ENCODE results near the gene ODF2L. TPM values are rescaled to one million over a fixed set of nuclear protein-coding genes. Genes with fewer than 3 reads are reported as not detected.

ODF2L gene, protein sequence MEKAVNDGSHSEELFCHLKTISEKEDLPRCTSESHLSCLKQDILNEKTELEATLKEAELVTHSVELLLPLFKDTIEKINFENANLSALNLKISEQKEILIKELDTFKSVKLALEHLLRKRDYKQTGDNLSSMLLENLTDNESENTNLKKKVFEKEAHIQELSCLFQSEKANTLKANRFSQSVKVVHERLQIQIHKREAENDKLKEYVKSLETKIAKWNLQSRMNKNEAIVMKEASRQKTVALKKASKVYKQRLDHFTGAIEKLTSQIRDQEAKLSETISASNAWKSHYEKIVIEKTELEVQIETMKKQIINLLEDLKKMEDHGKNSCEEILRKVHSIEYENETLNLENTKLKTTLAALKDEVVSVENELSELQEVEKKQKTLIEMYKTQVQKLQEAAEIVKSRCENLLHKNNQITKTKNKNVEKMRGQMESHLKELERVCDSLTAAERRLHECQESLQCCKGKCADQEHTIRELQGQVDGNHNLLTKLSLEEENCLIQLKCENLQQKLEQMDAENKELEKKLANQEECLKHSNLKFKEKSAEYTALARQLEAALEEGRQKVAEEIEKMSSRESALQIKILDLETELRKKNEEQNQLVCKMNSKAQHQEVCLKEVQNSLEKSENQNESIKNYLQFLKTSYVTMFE
- total RNA-seq, result 48.7 and 61.7 TPM in 2 replicates

DNA sequence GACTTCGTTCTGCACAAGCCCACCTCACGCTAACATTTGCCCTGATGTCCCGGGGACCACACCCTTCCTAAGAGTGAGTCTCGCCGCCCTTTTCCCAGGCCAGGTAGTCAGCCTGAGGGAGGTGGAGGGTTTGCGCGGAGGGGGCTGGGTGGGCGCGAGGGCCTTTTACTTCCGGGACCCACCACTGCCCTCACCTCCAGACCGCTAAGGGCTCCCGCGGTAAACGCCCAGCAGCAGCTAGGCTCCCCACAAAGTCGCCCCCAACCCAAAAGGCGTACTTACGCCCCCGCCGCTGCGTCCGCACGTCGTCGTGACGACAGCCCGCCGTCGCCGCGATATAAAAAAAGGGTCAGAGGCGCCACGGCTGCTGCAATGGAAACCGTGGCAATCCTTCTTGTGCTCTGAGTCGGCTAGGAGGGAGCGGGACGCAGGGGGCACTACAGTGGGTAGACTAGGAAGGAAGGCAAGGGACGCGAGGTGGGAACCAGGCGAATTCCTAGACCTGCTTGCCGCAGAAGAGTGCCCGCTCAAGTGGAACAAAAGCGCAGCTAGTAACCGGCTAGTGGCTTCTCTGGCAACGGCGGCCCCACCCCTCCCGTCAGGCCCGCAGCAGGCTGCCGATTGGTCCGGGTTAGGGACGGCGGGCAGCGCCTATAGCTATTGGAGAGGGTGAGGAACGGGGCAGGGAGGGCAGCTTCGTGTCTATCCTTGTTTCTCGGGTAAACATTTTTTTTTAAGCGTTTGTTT lies at the start of gene ODF2L:
Gene ODF2L, minus strand, starts transcription at position 573 of the 747 bp plus-strand sequence. CDS start 9,296 bp downstream, outside the sequence.

DNA sequence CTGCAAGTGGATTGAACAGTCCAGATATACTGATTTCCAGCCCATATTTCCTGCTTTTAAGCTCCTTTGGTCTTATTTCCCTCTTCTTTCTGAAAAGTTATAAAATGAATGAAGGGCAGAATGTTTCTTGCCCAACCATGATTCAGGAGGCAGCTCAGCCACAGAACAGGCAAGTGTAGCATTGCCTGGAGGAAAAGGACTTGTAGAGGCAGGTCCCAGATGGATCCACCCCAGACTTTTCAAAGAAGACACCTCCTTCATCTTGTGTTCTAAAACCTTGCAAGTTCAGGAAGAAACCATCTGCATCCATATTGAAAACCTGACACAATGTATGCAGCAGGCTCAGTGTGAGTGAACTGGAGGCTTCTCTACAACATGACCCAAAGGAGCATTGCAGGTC lies 27.8 kb upstream of the ODF2L start, which contains the start of gene CLCA2:
Gene CLCA2, plus strand, starts transcription at position 299 of the 400 bp plus-strand sequence. Its CDS starts 77 bp downstream, at position 376.

Small RNA genes within 50 kb of the gene (small RNA-seq; reads per million reads assigned to genes)
- gene MIR7856, result not detected

Other genes starting within 250 kb of the ODF2L start
- not detected in 2 replicates for gene COL24A1, start 239.6 kb downstream of the ODF2L start, total RNA-seq
- gene CLCA2, start 27.8 kb upstream of the ODF2L start, total RNA-seq, result 1.8 and 2.0 TPM in 2 replicates
- not detected in 2 replicates for gene CLCA1, start 72.6 kb upstream of the ODF2L start, total RNA-seq
- not detected in 2 replicates for gene CLCA4, start 150.8 kb upstream of the ODF2L start, total RNA-seq

Data from placental epithelial cell (primary cell).